ACHN (cell line): ENCODE results near the gene SFT2D3.

Experiments used
- DNase-seq: peaks from one replicate; pipeline ENCODE4 v3.0.0-alpha.2; 2015
- in situ Hi-C: cut with HindIII; loops from 2 replicates; pipeline ENCODE4 v1.10.0; 2017; ENCODE audit warnings: low sequenced_read_pairs, low pct_ligation_motif_present, low pct_unique_long_range_greater_than_20kb

The SFT2D3 gene

GRCh38 chr2:127701651-127702394 is 526 bp downstream of the SFT2D3 start:
- DNase-seq: peak; percentile 80
- in situ Hi-C loops: no loop called here

DNA sequence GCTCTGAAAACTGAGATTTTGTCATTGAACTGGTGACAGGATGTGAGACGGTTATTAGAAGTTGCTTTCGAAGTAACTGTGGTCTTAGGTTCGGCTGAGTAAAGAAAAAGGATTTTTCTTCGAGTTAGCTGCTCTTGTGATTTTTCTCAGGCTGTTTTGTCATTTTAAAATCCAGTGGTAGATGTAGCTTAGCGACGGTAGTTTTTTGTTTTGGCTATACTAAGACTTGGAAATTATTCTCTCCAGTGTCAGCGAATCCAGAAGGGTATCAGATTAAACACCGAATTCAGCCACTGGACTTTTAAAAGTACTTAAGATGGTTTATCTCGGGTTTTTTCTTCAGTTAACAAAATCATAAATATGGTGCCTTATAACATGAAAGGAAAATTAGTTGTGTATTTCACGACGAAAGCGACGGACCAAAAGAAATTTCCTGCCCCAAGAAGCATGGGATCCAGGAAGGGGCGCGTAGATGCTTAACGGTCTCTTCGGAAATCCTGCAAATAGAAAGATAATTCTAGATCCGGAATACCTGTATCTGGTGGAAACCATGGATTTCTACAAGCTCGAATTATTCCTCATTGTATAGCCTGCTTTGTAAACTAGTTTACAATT is 1.2 kb downstream of the SFT2D3 start:
- no peak for DNase-seq
- in situ Hi-C loops: no loop called here

- in situ Hi-C loops: no loop called here
These were observed 2.0 kb downstream of the SFT2D3 start for GRCh38 chr2:127703282-127703681.

GRCh38 chr2:127704641-127705390 is 3.5 kb downstream of the SFT2D3 start:
- in situ Hi-C loops: no loop called here
- DNase-seq: no peak

More at GRCh38 chr2:127703282-127703681, 2.0 kb downstream of the SFT2D3 start:
- DNase-seq: no peak

DNA sequence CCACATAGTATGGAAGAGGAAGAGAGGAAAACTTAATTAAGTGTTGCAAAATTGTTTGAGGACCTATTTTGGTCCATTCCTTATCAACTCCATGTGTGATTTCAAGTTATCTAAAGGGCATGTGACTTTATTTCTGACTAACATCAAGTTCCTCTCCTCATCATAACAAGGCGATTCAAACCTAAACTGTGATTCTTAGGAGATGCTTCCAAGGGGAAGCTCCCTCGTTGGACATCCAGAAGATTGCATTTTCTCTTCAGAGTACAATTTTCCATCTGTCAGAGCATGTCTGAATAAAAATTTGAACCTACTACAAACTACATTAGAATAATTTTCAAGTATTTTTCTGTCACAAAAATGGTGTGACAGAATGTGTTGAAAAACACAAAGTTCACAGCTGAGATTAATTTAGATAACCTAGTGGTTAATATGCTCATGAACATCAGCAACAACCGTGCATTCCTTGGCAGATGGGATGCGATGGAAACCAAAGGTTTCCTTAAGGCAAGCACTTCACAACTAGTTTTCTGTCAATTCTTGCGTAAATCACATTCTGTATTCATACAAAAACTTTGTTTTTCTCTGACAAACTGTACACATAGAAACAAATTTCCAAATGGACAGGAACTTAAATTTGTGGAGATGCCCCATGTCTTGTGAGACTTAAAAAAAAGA is 4.2 kb downstream of the SFT2D3 start:
- no peak for DNase-seq
- in situ Hi-C loops: no loop called here

- DNase-seq: no peak
- in situ Hi-C loops: no loop called here
These were observed 5.1 kb downstream of the SFT2D3 start for GRCh38 chr2:127706215-127706990.

DNA sequence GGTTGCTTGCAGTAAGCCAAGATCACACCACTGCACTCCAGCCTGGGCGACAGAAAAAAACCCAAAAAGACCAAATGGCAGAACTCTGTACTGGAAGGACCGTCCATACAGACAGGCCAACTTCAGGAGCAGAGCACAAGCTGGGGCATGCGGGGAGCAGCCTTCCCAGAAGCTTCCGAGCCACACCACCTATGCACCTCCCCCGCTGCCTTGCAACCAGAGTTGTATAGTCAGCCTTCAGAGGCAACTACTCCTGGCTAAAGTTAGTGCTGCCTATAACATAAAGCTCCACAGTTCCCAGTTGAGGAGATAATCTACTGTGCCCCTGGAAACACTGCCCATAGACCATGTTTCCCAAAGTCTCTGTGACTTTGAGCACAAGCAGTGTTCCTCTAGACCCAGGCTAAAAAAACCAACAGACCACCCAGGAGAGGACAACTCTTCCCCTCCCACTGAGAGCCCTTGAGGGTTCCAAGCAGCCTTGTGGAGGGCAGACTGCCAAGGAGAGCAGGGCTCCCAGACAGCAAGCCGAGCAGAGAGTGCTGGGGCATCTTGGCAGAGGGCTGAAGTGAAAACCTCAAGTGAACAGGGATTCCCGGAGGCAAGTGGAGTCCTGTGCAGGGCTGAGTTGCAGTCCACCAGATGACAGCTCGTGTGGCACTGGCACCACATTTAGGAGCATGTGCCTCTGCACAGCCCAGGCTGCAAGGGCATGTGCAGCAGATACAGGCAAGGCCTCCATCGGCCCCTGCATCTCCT is 6.8 kb downstream of the SFT2D3 start:
- no peak for DNase-seq
- in situ Hi-C loops: no loop called here

DNA sequence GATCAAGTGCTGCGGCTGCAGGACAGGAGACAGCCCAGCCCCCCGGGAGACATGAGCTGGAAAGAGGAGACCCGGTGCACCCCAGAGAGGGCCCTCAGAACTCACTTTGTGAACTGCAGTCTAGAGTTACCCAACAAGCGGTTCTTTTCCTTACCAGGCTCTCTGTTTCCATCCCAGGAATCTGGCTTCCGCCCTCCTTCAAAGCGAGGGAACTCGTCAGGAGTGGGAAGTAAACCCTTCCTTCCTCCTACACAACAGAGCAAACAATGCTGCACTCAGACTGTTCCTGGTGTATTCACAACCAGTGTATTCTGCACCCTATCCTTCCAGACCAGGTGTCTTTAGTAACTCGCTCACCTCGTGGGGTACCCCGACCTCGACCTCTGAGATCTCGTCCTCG is 8.0 kb downstream of the SFT2D3 start:
- in situ Hi-C loops: no loop called here
- no peak for DNase-seq

GRCh38 chr2:127712999-127713398 is 11.7 kb downstream of the SFT2D3 start:
- no peak for DNase-seq

GRCh38 chr2:127713562-127713961 is 12.3 kb downstream of the SFT2D3 start:
- no peak for DNase-seq
- in situ Hi-C loops: no loop called here

More at GRCh38 chr2:127712999-127713398, 11.7 kb downstream of the SFT2D3 start:
- in situ Hi-C loops: no loop called here

DNA sequence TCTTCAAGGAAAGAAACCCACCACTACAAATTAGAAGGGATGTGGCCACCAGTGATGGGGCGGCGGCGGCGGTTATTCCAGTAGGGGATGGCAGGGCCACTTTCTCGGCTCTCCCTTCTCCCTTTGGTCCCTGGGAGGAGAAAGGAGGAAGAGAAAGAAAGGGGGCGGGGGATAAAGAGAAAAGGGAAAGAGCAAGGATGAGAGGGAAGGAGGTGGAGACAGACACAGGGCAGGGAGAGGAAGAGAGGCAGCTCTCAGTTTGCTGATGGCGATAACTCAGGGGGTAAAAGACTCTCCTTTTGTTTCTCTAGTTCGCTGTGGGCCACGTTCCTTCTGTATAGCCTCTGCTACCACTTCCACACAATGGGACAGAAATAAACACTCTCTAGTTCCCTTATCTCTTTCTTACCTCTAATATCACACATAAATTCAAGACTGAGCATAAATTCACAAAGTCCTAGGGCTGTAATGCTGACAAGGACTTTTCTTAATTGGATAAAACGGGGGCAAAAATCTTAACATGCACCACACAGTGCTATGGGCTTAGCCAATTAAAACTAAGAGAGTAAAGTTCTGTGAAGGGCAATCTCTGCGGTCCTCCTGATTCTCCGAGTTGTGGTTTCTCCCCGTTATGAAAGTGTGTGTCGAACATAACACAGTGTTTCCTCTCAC is 14.6 kb downstream of the SFT2D3 start:
- in situ Hi-C loops: no loop called here
- no peak for DNase-seq

- in situ Hi-C loops: no loop called here
- no peak for DNase-seq
These were observed 17.0 kb downstream of the SFT2D3 start for GRCh38 chr2:127718271-127718670.

DNA sequence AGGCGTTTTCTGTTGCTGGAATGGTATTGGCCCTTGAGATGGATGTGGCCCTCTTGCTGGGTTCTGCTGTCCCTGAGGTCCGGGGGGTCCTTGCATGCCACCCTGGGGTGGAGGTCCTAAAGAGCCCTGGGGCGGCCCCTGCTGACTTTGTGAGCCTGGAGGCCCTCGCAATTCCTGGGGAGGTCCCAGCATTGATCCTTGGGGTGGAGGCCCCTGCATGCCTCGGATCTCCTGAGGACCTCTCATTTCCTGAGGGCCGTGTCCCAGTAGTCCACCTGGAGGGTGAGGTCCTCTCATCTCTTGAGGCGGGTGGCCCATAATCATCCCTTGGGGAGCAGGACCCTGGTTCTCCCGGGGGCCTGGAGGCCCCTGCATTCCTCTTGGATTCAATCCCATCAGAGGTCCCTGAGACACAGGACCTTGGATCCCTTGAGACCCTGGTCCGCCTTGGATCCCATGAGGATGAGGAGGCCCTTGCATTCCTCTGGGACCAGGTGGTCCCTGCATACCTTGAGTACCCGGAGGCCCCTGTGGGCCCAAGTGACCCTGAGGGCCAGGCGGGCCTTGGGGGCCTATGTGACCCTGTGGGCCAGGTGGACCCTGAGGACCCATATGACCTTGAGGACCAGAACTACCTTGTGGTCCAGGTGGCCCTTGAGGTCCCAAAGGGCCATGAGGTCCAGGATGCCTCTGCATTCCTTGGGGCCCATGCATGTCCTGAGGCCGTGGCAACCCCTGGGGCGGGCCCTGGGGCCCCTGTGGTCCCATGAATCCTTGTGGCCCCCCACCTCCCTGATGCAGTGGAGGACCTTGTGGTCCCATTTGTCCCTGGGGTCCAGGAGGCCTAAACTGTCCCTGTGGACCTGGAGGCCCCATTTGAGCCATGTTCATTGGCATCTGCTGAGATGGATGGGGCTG is 18.3 kb downstream of the SFT2D3 start:
- no peak for DNase-seq

DNA sequence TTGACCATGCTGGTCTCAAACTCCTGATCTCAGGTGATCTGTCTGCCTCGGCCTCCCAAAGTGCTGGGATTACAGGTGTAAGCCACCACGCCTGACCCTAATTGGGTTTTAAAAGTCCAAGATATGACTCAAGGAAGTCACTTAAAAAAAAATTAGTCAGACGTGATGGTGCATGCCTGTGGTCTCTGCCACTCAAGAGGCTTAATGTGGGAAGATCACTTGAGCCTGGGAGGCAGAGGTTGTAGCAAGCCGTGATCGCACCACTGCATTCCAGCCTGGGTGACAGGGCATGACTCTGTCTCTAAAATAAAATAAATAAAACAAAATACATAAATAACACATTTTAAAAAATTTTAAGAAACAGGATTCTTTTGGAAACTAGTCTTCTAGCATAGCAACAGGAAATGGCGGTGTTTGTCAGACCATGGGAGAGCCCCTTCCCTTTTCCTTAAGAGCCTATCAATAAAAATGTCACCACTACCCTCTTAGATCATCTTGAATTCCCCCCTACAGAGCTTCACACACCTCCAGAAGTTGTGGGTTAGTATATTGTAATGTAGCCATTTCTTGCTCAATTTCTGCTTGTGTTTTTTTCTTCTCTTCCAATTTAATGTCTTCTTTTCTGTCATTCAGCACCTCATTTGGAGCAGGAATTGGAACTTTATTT is 20.1 kb downstream of the SFT2D3 start:
- DNase-seq: peak; percentile 59
- in situ Hi-C loops: no loop called here

More for the DNA sequence above, 18.3 kb downstream of the SFT2D3 start:
- in situ Hi-C loops: no loop called here

DNA sequence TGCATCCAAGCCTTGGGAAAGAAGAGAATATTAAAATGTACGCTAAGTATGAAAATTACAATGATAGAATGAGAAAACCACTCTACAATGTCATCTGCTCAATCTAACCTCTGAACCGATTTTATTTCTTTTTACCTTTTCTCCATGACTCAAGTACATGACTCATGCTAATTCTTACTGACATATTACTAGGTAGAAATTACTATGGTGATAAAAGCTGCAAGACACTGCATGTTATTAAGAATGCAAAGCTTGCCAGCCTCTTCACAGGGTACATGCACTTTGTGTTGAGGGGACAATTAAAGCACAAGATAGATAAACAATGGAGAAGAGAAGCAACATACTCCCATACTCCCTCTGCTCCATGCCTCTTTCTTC is 20.7 kb downstream of the SFT2D3 start:
- DNase-seq: peak; percentile 21
- in situ Hi-C loops: no loop called here

- no peak for DNase-seq
- in situ Hi-C loops: no loop called here
These were observed 21.5 kb downstream of the SFT2D3 start for GRCh38 chr2:127722807-127723206.
